ENCODE measurements around the gene BSN. TPM values are rescaled to one million over a fixed set of nuclear protein-coding genes. Genes with fewer than 3 reads are reported as not detected.

Gene BSN
- polyA plus RNA-seq, 1 donor (not counting 4 experiments of a cell fraction or from before 2014, with no cell fraction given): under 0.01 TPM

GRCh38 chr3:49712166-49712565 is 157.9 kb downstream of the BSN start:
- H3K9ac ChIP-seq (ENCODE audit: control insufficient read depth, extremely low read depth, insufficient read depth, low read length): no peak overlapping the region
- FAIRE-seq: no peak
- dilution Hi-C loops (cut with MboI; ENCODE audit: extremely low pct_ligation_motif_present, low sequenced_read_pairs): no loop called here

GRCh38 chr3:49712631-49713317 is 158.5 kb downstream of the BSN start:
- dilution Hi-C loops (cut with MboI; ENCODE audit: extremely low pct_ligation_motif_present, low sequenced_read_pairs): no loop called here
- no peaks in the 10 kb centered on the region for H3K27me3 ChIP-seq (ENCODE audit: control insufficient read depth, extremely low read depth, insufficient read depth, low read length)
- H3K9me3 ChIP-seq (ENCODE audit: control insufficient read depth, low read depth, low read length): no peaks in the 10 kb centered on the region
- no peak for DNase-seq (ENCODE audit: low read depth, low spot score)
- H3K9ac ChIP-seq (ENCODE audit: control insufficient read depth, extremely low read depth, insufficient read depth, low read length): no peak overlapping the region
- FAIRE-seq: no peak
- TF ChIP-seq, protein P1, sequence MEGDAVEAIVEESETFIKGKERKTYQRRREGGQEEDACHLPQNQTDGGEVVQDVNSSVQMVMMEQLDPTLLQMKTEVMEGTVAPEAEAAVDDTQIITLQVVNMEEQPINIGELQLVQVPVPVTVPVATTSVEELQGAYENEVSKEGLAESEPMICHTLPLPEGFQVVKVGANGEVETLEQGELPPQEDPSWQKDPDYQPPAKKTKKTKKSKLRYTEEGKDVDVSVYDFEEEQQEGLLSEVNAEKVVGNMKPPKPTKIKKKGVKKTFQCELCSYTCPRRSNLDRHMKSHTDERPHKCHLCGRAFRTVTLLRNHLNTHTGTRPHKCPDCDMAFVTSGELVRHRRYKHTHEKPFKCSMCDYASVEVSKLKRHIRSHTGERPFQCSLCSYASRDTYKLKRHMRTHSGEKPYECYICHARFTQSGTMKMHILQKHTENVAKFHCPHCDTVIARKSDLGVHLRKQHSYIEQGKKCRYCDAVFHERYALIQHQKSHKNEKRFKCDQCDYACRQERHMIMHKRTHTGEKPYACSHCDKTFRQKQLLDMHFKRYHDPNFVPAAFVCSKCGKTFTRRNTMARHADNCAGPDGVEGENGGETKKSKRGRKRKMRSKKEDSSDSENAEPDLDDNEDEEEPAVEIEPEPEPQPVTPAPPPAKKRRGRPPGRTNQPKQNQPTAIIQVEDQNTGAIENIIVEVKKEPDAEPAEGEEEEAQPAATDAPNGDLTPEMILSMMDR (optimal IDR thresholded peaks at IDR 0.05 in 1 of 3, IDR thresholded peaks at IDR 0.05 in 1 of 3, conservative IDR thresholded peaks at IDR 0.05 in 1 of 3; ENCODE audit: extremely low read depth in 1 of 3, insufficient read depth in 2 of 3, low read length in 3 of 3): no peak
- no peak for TF ChIP-seq EZH2 (IDR thresholded peaks at IDR 0.05; ENCODE audit: low read length)
- no peak overlapping the region for H2AFZ ChIP-seq (ENCODE audit: control insufficient read depth, low read length)
- H3K36me3 ChIP-seq (ENCODE audit: control insufficient read depth in 2 of 2, extremely low read depth in 1 of 2, insufficient read depth in 2 of 2, low read length in 2 of 2): peaks cover 0 to 19% of the 10 kb centered on the region in 2 experiments
- H3K4me3 ChIP-seq (ENCODE audit: control insufficient read depth in 2 of 3, extremely low read depth in 1 of 3, insufficient read depth in 2 of 3, low read depth in 1 of 3, low read length in 3 of 3): no peak overlapping the region
- H3K27ac ChIP-seq (ENCODE audit: control insufficient read depth, insufficient read depth, low read length): no peak overlapping the region
- H3K9me1 ChIP-seq (ENCODE audit: control insufficient read depth, extremely low read depth, insufficient read depth, low read length): no peaks in the 10 kb centered on the region
- H4K20me1 ChIP-seq (ENCODE audit: control insufficient read depth, extremely low read depth, insufficient read depth, low read length): no peaks in the 10 kb centered on the region
- peaks cover 3% of the 10 kb centered on the region for H3K4me1 ChIP-seq (ENCODE audit: control insufficient read depth, extremely low read depth, insufficient read depth, low read length)
- no peak overlapping the region for H3K4me2 ChIP-seq (ENCODE audit: control insufficient read depth, extremely low read depth, insufficient read depth, low read depth, low read length)
- no peaks in the 10 kb centered on the region for H3K79me2 ChIP-seq (ENCODE audit: control insufficient read depth, insufficient read depth, low read length)

More at GRCh38 chr3:49712166-49712565, 157.9 kb downstream of the BSN start:
- TF ChIP-seq EZH2 (IDR thresholded peaks at IDR 0.05; ENCODE audit: low read length): no peak
- TF ChIP-seq, protein P1 (optimal IDR thresholded peaks at IDR 0.05 in 1 of 3, IDR thresholded peaks at IDR 0.05 in 1 of 3, conservative IDR thresholded peaks at IDR 0.05 in 1 of 3; ENCODE audit: extremely low read depth in 1 of 3, insufficient read depth in 2 of 3, low read length in 3 of 3): no peak
- no peak overlapping the region for H3K27ac ChIP-seq (ENCODE audit: control insufficient read depth, insufficient read depth, low read length)
- H3K9me3 ChIP-seq (ENCODE audit: control insufficient read depth, low read depth, low read length): no peaks in the 10 kb centered on the region
- DNase-seq (ENCODE audit: low read depth, low spot score): no peak
- no peaks in the 10 kb centered on the region for H4K20me1 ChIP-seq (ENCODE audit: control insufficient read depth, extremely low read depth, insufficient read depth, low read length)
- H2AFZ ChIP-seq (ENCODE audit: control insufficient read depth, low read length): no peak overlapping the region
- H3K4me1 ChIP-seq (ENCODE audit: control insufficient read depth, extremely low read depth, insufficient read depth, low read length): peaks cover 7% of the 10 kb centered on the region
- H3K4me2 ChIP-seq (ENCODE audit: control insufficient read depth, extremely low read depth, insufficient read depth, low read depth, low read length): no peak overlapping the region
- H3K79me2 ChIP-seq (ENCODE audit: control insufficient read depth, insufficient read depth, low read length): no peaks in the 10 kb centered on the region
- H3K4me3 ChIP-seq (ENCODE audit: control insufficient read depth in 2 of 3, extremely low read depth in 1 of 3, insufficient read depth in 2 of 3, low read depth in 1 of 3, low read length in 3 of 3): no peak overlapping the region
- H3K36me3 ChIP-seq (ENCODE audit: control insufficient read depth in 2 of 2, extremely low read depth in 1 of 2, insufficient read depth in 2 of 2, low read length in 2 of 2): peaks cover 0 to 19% of the 10 kb centered on the region in 2 experiments
- no peaks in the 10 kb centered on the region for H3K9me1 ChIP-seq (ENCODE audit: control insufficient read depth, extremely low read depth, insufficient read depth, low read length)
- H3K27me3 ChIP-seq (ENCODE audit: control insufficient read depth, extremely low read depth, insufficient read depth, low read length): no peaks in the 10 kb centered on the region
